GM18868 (cell line): Measurements from ENCODE around the gene RARA.
A peak's percentile ranks its signal among the peaks of the same experiment; 100 is the strongest.
"Not testable (repeated sequence)": the region's sequence is repeated elsewhere in the genome, so short reads cannot be mapped to it uniquely, and the experiment has no call there.

Experiments used
- ATAC-seq: cut with Tn5 transposase; IDR thresholded peaks from one replicate; pipeline ENCODE4 v1.9.1; 2021; ENCODE audit warnings: mild to moderate bottlenecking, moderate library complexity; ENCODE audit not compliant: unreplicated experiment

The RARA gene

GRCh38 chr17:40355804-40356758 is 47.1 kb downstream of the RARA start:
- ATAC-seq: no peak

GRCh38 chr17:40356990-40357881 is 48.3 kb downstream of the RARA start:
- no peak for ATAC-seq

- no peak for ATAC-seq
Observed at GRCh38 chr17:40358323-40359038, 49.5 kb downstream of the RARA start.

GRCh38 chr17:40360091-40360490 is 51.1 kb downstream of the RARA start:
- no peak for ATAC-seq

- no peak for ATAC-seq
Observed at GRCh38 chr17:40361063-40361924, 52.3 kb downstream of the RARA start.

GRCh38 chr17:40361925-40362695 is 53.1 kb downstream of the RARA start:
- no peak for ATAC-seq

- peak; percentile 76 for ATAC-seq
Observed at GRCh38 chr17:40362696-40363110, 53.7 kb downstream of the RARA start.

GRCh38 chr17:40363111-40363827 is 54.3 kb downstream of the RARA start:
- ATAC-seq: peak; percentile 30

- ATAC-seq: no peak
Observed at GRCh38 chr17:40364121-40364861, 55.3 kb downstream of the RARA start, which contains the start of gene GJD3. Gene GJD3, minus strand, starts transcription at chr17:40364737. Its CDS starts 922 bp downstream, at chr17:40363815.

- ATAC-seq: no peak
Observed at GRCh38 chr17:40364906-40365305, 55.9 kb downstream of the RARA start.

GRCh38 chr17:40366076-40366860 is 57.3 kb downstream of the RARA start:
- ATAC-seq: no peak

- ATAC-seq: no peak
Observed at GRCh38 chr17:40366861-40367518, 58.0 kb downstream of the RARA start.

GRCh38 chr17:40367728-40368127 is 58.7 kb downstream of the RARA start:
- ATAC-seq: not testable (repeated sequence)

GRCh38 chr17:40369923-40370322 is 60.9 kb downstream of the RARA start:
- no peak for ATAC-seq

GRCh38 chr17:40371261-40371929 is 62.4 kb downstream of the RARA start:
- ATAC-seq: no peak

- no peak for ATAC-seq
Observed at GRCh38 chr17:40372031-40372430, 63.1 kb downstream of the RARA start.
